ENCODE results near the gene PCMT1. TPM values are rescaled to one million over a fixed set of nuclear protein-coding genes. Genes with fewer than 3 reads are reported as not detected.

The PCMT1 gene
- total RNA-seq, 2 experiments from 2014 or later, result 14.4 to 15.7 TPM

DNA sequence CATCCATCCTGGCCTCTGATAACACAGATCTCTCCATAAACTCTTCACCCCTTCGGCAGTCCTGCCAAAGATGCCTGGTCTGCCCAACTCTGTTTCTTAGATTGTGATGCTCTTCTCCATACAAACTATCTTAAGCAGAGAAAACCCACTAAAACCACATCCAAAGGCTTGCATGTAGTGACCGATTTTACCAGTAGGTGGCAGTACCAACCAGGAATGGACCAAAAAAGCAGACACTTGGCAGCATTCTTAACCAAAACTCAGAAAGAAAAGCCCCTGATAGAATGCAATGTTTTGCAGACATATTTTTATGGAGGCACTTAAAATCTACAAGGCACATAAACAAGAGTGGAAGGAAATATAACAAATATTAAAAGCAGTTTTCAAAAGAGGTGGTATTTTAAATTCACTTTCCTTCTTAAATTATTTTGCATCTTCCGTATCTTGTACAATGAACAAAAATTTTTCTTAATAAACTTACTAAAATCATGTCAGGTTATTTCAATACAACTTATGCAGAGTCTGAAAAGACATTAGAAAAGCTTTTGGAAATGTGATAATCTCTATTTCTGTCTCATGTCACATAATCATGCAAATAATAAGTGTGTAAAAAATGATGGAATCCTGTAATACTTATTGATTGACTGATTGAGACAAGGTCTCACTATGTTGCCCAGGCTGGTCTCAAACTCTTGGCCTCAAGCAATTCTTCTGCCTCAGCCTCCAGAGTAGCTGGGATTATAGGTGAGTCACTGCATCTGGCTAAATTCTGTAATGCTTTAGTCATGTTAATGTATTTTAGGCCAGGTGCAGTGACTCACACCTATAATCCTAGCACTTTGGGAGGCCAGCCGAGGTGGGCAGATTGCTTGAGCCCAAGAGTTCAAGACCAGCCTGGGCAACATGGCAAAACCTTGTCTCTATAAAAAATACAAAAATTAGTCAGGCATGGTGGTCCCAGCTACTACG lies 85.3 kb downstream of the PCMT1 start:
- no peaks in the 10 kb centered on the region for H3K36me3 Mint-ChIP-seq (ENCODE audit: low read depth)
- ChIA-PET CTCF (interaction anchor here (2.0 kb wide), 1 partner anchor 90 kb away, joined by 6 read pairs; no protein-coding TSS in a partner anchor), POLR2A (no interaction called here)
- peaks cover 5% of the 10 kb centered on the region for H3K4me1 Mint-ChIP-seq (ENCODE audit: low read depth)
- H3K27me3 ChIP-seq (ENCODE audit: control insufficient read depth in 1 of 2, insufficient read depth in 2 of 2, low read length in 2 of 2), result no peaks in the 10 kb centered on the region
- TF ChIP-seq, protein P1, sequence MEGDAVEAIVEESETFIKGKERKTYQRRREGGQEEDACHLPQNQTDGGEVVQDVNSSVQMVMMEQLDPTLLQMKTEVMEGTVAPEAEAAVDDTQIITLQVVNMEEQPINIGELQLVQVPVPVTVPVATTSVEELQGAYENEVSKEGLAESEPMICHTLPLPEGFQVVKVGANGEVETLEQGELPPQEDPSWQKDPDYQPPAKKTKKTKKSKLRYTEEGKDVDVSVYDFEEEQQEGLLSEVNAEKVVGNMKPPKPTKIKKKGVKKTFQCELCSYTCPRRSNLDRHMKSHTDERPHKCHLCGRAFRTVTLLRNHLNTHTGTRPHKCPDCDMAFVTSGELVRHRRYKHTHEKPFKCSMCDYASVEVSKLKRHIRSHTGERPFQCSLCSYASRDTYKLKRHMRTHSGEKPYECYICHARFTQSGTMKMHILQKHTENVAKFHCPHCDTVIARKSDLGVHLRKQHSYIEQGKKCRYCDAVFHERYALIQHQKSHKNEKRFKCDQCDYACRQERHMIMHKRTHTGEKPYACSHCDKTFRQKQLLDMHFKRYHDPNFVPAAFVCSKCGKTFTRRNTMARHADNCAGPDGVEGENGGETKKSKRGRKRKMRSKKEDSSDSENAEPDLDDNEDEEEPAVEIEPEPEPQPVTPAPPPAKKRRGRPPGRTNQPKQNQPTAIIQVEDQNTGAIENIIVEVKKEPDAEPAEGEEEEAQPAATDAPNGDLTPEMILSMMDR (IDR thresholded peaks at IDR 0.05), result peak; percentile 93
- H3K4me1 ChIP-seq (ENCODE audit: insufficient read depth, low read length), result no peaks in the 10 kb centered on the region
- H3K27ac ChIP-seq (ENCODE audit: low read depth in 1 of 2, low read length in 2 of 2), result no peak overlapping the region
- H3K27me3 Mint-ChIP-seq, result no peaks in the 10 kb centered on the region
- no peak overlapping the region for H3K4me3 Mint-ChIP-seq
- H3K9me3 Mint-ChIP-seq, result no peaks in the 10 kb centered on the region
- no peak overlapping the region for H3K27ac Mint-ChIP-seq
- intact Hi-C loops (cut with DNase I, micrococcal nuclease), result loop anchor here (1.0 to 10.0 kb wide), 6 partner anchors 30 to 980 kb away; partner anchors contain the start of gene LRP11 (in 1 of the 2)
- H3K9me3 ChIP-seq (ENCODE audit: control insufficient read depth in 1 of 2, insufficient read depth in 1 of 2, low read length in 2 of 2), result no peaks in the 10 kb centered on the region
- DNase-seq, result peak; percentile 41 to 85 (median 71)
- H3K36me3 ChIP-seq (ENCODE audit: insufficient read depth, low read length), result no peaks in the 10 kb centered on the region
- no peak overlapping the region for H3K4me3 ChIP-seq (ENCODE audit: low read length)
- peak; percentile 86 for ATAC-seq (ENCODE audit: poor library complexity)

DNA sequence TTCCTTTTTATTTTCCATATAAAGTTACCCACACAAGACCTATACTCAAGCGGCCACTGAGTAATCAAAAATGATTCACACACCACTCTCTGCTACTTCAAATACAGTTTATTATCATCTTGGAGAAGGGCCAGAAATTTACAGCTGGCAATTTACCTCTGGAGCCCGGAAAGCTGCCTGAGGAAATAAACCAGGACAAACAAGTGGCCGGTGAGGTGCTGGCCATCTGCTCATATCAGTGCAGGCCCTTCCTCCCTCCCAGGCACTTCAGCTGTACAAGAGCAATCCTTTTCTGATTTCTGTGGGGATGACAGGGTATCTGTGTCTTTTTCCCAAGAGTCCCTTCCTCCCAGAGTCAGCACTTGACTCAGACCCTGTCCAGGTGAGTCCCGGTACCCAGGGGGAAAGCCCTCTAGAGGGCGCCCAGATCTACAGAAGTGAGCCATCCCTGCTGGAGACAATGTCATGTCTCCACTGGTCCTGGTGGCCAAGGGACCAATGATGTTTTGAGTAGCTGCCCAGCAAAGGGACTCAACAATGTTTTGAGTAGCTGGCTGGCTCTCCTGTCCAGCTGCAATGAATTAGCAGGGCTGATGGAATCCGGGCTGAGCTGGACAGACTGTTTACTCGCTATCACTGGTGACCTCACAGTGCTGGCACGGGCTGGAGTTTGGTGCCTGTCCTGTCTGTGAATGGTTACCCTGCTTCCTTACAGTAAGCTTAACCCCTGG lies 91.0 kb downstream of the PCMT1 start:
- Mint-ChIP-seq H3K27me3 (no peaks in the 10 kb centered on the region), H3K4me3 (no peak overlapping the region), H3K27ac (no peak overlapping the region), H3K36me3 (ENCODE audit: low read depth) (no peaks in the 10 kb centered on the region), H3K4me1 (ENCODE audit: low read depth) (no peaks in the 10 kb centered on the region), H3K9me3 (no peaks in the 10 kb centered on the region)
- ChIA-PET CTCF (interaction anchor here (0.7 to 1.3 kb wide), 2 partner anchors 16 to 176 kb away, joined by 3 read pairs; no protein-coding TSS in a partner anchor), POLR2A (no interaction called here)
- Histone ChIP-seq H3K9me3 (ENCODE audit: control insufficient read depth in 1 of 2, insufficient read depth in 1 of 2, low read length in 2 of 2) (no peaks in the 10 kb centered on the region), H3K4me3 (ENCODE audit: low read length) (no peak overlapping the region), H3K27ac (ENCODE audit: low read depth in 1 of 2, low read length in 2 of 2) (no peak overlapping the region), H3K4me1 (ENCODE audit: insufficient read depth, low read length) (no peaks in the 10 kb centered on the region), H3K36me3 (ENCODE audit: insufficient read depth, low read length) (no peaks in the 10 kb centered on the region), H3K27me3 (ENCODE audit: control insufficient read depth in 1 of 2, insufficient read depth in 2 of 2, low read length in 2 of 2) (no peaks in the 10 kb centered on the region)
- DNase-seq (peak in 10 of 14 experiments; percentile 5 to 54 (median 40)), ATAC-seq (ENCODE audit: poor library complexity) (peak; percentile 41)
- intact Hi-C loops (cut with DNase I, micrococcal nuclease), result no loop called here
- TF ChIP-seq, protein P1 (IDR thresholded peaks at IDR 0.05), result peak; percentile 55

DNA sequence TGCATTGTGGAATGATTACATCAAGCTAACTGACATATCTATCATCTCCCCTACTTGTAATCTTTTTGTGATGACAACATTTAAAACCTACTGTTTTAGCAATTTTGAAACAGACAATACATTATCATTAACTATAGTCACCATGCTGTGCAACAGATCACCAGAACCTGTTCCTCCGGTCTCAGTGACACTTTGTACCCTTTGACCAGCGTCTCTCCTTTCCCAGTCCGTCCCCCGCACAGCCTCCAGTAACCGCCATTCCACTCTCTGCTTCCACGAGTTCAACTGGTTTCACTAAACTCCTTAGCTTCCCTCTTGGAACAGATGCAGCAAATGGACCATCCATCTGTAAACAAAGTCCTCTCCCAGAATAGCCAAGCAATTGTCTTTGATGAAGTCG lies 92.8 kb downstream of the PCMT1 start:
- Mint-ChIP-seq H3K27ac (no peak overlapping the region), H3K36me3 (ENCODE audit: low read depth) (no peaks in the 10 kb centered on the region), H3K4me1 (ENCODE audit: low read depth) (no peaks in the 10 kb centered on the region), H3K9me3 (no peaks in the 10 kb centered on the region), H3K4me3 (no peak overlapping the region), H3K27me3 (no peaks in the 10 kb centered on the region)
- Histone ChIP-seq H3K4me1 (ENCODE audit: insufficient read depth, low read length) (no peaks in the 10 kb centered on the region), H3K9me3 (ENCODE audit: control insufficient read depth in 1 of 2, insufficient read depth in 1 of 2, low read length in 2 of 2) (no peaks in the 10 kb centered on the region), H3K4me3 (ENCODE audit: low read length) (no peak overlapping the region), H3K36me3 (ENCODE audit: insufficient read depth, low read length) (no peaks in the 10 kb centered on the region), H3K27ac (ENCODE audit: low read depth in 1 of 2, low read length in 2 of 2) (no peak overlapping the region), H3K27me3 (ENCODE audit: control insufficient read depth in 1 of 2, insufficient read depth in 2 of 2, low read length in 2 of 2) (no peaks in the 10 kb centered on the region)
- TF ChIP-seq, protein P1 (IDR thresholded peaks at IDR 0.05), result no peak
- ChIA-PET CTCF (no interaction called here), POLR2A (no interaction called here)
- ATAC-seq (ENCODE audit: poor library complexity) (no peak), DNase-seq (no peak)
- intact Hi-C loops (cut with DNase I, micrococcal nuclease), result no loop called here
